Measurements from ENCODE around the gene XYLT2. TPM values are rescaled to one million over a fixed set of nuclear protein-coding genes. Genes with fewer than 3 reads are reported as not detected.

The XYLT2 gene
- total and polyA plus RNA-seq, 10 of the 15 experiments (the other 5 are each of a cell fraction or from before 2014, with no cell fraction given) = 0.82 to 20.6 (median 13.0) TPM

DNA sequence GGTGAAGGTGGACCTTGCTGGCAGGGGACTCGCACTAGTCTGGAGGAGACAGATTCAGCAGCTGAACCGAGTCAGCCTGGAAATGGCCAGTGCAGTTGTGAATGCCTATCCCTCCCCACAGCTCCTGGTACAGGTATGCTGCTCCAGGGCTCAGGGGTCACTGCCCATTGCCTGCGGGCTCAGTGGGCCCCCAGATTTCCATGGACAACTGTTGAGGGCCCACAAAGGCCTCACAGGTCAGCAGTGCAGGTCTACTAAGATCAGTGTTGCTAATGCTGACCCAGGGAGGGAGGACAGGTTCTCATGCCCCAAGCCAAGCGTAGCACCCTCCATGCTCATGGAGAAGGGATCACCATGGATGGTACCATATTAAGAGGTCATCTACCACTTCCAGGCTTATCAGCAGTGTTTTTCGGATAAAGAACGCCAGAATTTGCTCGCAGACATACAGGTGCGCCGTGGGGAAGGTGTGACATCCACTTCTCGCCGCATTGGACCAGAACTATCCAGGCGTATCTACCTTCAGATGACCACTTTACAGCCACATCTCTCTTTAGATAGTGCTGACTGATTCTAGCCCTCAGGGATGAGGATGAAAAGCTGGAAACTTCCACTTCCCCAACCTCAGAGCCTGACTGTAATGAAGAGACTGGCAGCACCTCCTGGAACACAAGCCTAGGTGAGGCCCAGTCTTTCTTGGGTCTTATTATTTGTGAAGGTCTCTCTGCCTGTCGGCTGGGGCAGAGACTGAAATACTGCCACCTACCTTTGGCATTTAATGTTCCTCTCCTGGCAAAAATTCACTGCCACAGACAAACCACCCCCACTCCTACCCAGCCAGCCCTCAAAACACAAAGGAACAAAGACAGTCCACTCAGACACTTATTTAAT, 34.7 kb downstream of the XYLT2 start:
- H3K36me3 ChIP-seq (ENCODE audit: control insufficient read depth in 2 of 2, insufficient read depth in 2 of 2, low read length in 1 of 2) = peaks cover 30 to 35% of the 10 kb centered on the region in 2 experiments
- H3K27me3 ChIP-seq (replicated peaks in 1 of 2; ENCODE audit: control insufficient read depth in 2 of 2, insufficient read depth in 2 of 2, low read length in 1 of 2) = no peaks in the 10 kb centered on the region
- ChIA-PET SMC1A (ENCODE audit: uncharacterized antibody, unreplicated experiment) (interaction anchor here (1.0 to 1.9 kb wide), 3 partner anchors 11 to 48 kb away, joined by 3 to 11 read pairs (median 3); no protein-coding TSS in a partner anchor), POLR2A (interaction anchor here (0.9 kb wide), 1 partner anchor 15 kb away, joined by 3 read pairs; no protein-coding TSS in a partner anchor), RAD21 (ENCODE audit: unreplicated experiment) (interaction anchor here (1.2 to 1.7 kb wide), 2 partner anchors 15 to 18 kb away, joined by 4 read pairs; no protein-coding TSS in a partner anchor), CTCF (interaction anchor here (0.9 to 3.8 kb wide), 4 partner anchors 16 to 41 kb away, joined by 4 to 25 read pairs (median 12); partner anchors contain the start of gene LRRC59)
- FAIRE-seq (no peak), DNase-seq (ENCODE audit: low read depth, low spot score) (no peak), ATAC-seq (peak; percentile 36)
- no peaks in the 10 kb centered on the region for H3K79me2 ChIP-seq (ENCODE audit: control insufficient read depth, insufficient read depth, low read length)
- TF ChIP-seq, protein P1, sequence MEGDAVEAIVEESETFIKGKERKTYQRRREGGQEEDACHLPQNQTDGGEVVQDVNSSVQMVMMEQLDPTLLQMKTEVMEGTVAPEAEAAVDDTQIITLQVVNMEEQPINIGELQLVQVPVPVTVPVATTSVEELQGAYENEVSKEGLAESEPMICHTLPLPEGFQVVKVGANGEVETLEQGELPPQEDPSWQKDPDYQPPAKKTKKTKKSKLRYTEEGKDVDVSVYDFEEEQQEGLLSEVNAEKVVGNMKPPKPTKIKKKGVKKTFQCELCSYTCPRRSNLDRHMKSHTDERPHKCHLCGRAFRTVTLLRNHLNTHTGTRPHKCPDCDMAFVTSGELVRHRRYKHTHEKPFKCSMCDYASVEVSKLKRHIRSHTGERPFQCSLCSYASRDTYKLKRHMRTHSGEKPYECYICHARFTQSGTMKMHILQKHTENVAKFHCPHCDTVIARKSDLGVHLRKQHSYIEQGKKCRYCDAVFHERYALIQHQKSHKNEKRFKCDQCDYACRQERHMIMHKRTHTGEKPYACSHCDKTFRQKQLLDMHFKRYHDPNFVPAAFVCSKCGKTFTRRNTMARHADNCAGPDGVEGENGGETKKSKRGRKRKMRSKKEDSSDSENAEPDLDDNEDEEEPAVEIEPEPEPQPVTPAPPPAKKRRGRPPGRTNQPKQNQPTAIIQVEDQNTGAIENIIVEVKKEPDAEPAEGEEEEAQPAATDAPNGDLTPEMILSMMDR (IDR thresholded peaks at IDR 0.05 in 2 of 3, conservative IDR thresholded peaks at IDR 0.05 in 1 of 3; ENCODE audit: control insufficient read depth in 2 of 3, extremely low read depth in 1 of 3, insufficient read depth in 1 of 3, low read depth in 3 of 3, low read length in 3 of 3) = 0 out of 6 replicates have a peak, but pooled peaks of 1 of the 3 experiments have one; percentile 8
- TF ChIP-seq PML (IDR thresholded peaks at IDR 0.05; ENCODE audit: low read length) (0 out of 2 replicates have a peak, but pooled peaks have one; percentile 11), POLR2AphosphoS5 (IDR thresholded peaks at IDR 0.05; ENCODE audit: low read length) (peak; percentile 45; the same call in 1 of the 2 replicates), HDAC2 (IDR thresholded peaks at IDR 0.05) (no peak), SMAD5 (IDR thresholded peaks at IDR 0.05; ENCODE audit: low read depth) (peak; percentile 18; the same call in 1 of the 2 replicates), POLR2A (IDR thresholded peaks at IDR 0.05; ENCODE audit: low read depth, low read length) (0 out of 2 replicates have a peak, but pooled peaks have one; percentile 70), BHLHE40 (IDR thresholded peaks at IDR 0.05; ENCODE audit: borderline replicate concordance in 1 of 2, low read depth in 2 of 2, low read length in 1 of 2) (no peak)
- TF ChIP-seq, protein P2, sequence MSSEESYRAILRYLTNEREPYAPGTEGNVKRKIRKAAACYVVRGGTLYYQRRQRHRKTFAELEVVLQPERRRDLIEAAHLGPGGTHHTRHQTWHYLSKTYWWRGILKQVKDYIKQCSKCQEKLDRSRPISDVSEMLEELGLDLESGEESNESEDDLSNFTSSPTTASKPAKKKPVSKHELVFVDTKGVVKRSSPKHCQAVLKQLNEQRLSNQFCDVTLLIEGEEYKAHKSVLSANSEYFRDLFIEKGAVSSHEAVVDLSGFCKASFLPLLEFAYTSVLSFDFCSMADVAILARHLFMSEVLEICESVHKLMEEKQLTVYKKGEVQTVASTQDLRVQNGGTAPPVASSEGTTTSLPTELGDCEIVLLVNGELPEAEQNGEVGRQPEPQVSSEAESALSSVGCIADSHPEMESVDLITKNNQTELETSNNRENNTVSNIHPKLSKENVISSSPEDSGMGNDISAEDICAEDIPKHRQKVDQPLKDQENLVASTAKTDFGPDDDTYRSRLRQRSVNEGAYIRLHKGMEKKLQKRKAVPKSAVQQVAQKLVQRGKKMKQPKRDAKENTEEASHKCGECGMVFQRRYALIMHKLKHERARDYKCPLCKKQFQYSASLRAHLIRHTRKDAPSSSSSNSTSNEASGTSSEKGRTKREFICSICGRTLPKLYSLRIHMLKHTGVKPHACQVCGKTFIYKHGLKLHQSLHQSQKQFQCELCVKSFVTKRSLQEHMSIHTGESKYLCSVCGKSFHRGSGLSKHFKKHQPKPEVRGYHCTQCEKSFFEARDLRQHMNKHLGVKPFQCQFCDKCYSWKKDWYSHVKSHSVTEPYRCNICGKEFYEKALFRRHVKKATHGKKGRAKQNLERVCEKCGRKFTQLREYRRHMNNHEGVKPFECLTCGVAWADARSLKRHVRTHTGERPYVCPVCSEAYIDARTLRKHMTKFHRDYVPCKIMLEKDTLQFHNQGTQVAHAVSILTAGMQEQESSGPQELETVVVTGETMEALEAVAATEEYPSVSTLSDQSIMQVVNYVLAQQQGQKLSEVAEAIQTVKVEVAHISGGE (CRISPR knock-in tag; IDR thresholded peaks at IDR 0.05) = no peak
- 95% methylated on average over 13 of the region's 13 CpGs for WGBS (ENCODE audit: insufficient coverage, insufficient replicate concordance, low lambda C conversion rate, missing lambda C conversion rate)
- H3K9ac ChIP-seq (ENCODE audit: control insufficient read depth, insufficient read depth, low read length) = no peak overlapping the region
- H3K9me3 ChIP-seq (replicated peaks; ENCODE audit: control insufficient read depth, insufficient read depth, low read length) = no peaks in the 10 kb centered on the region
- BruUV-seq (replicated peaks) = no TSS peak
- no peaks in the 10 kb centered on the region for H4K20me1 ChIP-seq (ENCODE audit: control insufficient read depth, insufficient read depth)
- in situ Hi-C loops (cut with MboI) = no loop called here
- no peak overlapping the region for H3K4me3 ChIP-seq
- H3K4me2 ChIP-seq (ENCODE audit: control insufficient read depth, insufficient read depth) = no peak overlapping the region
- H3K27ac ChIP-seq (ENCODE audit: control insufficient read depth, insufficient read depth) = no peak overlapping the region
- no peaks in the 10 kb centered on the region for H3K4me1 ChIP-seq (ENCODE audit: control insufficient read depth, insufficient read depth, low read length)
- intact Hi-C loops (cut with micrococcal nuclease; ENCODE audit: unreplicated experiment) = no loop called here
- H2AFZ ChIP-seq (ENCODE audit: control insufficient read depth, low read depth, low read length) = no peak overlapping the region

Measured in GM12878 (cell line).